ENCODE data around the gene CS. TPM values are rescaled to one million over a fixed set of nuclear protein-coding genes. Genes with fewer than 3 reads are reported as not detected.

CS gene
- polyA plus RNA-seq, 1 donor from 2014 or later, result 65.7 TPM

DNA sequence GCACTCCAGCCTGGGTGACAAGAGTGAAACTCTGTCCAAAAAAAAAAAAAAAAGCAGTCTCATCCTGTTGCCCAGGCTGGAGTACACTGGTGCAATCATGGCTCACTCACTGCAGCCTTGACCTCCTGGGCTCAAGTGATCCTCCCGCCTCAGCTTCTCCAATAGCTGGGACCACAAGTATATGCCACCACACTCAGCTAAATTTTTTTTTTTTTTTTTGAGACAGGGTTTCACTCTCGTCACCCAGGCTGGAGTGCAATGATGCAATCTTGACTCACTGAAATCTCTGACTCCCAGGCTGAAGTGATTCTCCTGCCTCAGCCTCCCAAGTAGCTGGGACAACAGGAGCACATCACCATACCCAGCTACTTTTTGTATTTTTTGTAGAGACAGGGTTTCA lies 20.9 kb upstream of the CS start:
- Histone ChIP-seq H3K9me3 (ENCODE audit: low read length) (no peaks in the 10 kb centered on the region), H2AFZ (ENCODE audit: low read depth, low read length) (no peak overlapping the region), H3K27ac (ENCODE audit: low read length) (no peak overlapping the region), H3K27me3 (ENCODE audit: insufficient read depth, low read depth, low read length) (no peaks in the 10 kb centered on the region), H3K9ac (ENCODE audit: low read length) (no peak overlapping the region), H3K9me2 (ENCODE audit: insufficient read depth, low read length) (no peaks in the 10 kb centered on the region), H4K20me1 (ENCODE audit: insufficient read depth) (no peaks in the 10 kb centered on the region), H3F3A (ENCODE audit: insufficient read depth, low read length, poor library complexity, severe bottlenecking) (no peaks in the 10 kb centered on the region), H3K4me3 (ENCODE audit: low read length) (no peak overlapping the region), H3K4me2 (ENCODE audit: low read length) (no peak overlapping the region), H3K79me2 (replicated peaks; ENCODE audit: insufficient read depth, low read length) (no peaks in the 10 kb centered on the region), H3K36me3 (ENCODE audit: insufficient read depth, low read length) (no peaks in the 10 kb centered on the region)
- TF ChIP-seq TAF1 (IDR thresholded peaks at IDR 0.05; ENCODE audit: low read depth), result no peak
- TF ChIP-seq RAD21 (conservative IDR thresholded peaks at IDR 0.05), result no peak
- TF ChIP-seq POLR2AphosphoS5 (IDR thresholded peaks at IDR 0.05), result no peak
- no peak for TF ChIP-seq EP300 (conservative IDR thresholded peaks at IDR 0.05; ENCODE audit: poor library complexity, severe bottlenecking)
- no peak for TF ChIP-seq REST (IDR thresholded peaks at IDR 0.05; ENCODE audit: borderline replicate concordance)
- TF ChIP-seq SMC3 (conservative IDR thresholded peaks at IDR 0.05; ENCODE audit: poor library complexity), result no peak

DNA sequence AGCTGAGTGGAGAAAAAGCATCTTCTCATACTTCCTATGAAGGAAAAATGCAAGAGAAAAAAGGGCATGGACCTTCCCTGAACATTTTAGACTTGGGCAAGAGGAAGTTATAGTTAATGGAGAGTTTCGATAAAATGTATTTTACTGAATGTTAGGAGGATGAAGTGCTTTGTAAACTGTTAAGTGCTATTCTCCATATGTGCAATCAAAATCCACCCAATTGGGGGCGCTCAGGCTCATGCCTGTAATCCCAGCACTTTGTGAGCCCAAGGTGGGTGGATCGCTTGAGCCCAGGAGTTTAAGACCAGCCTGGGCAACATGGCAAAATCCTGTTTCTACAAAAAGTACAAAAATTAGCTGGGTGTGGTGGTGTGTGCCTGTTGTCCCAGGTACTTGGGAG lies 17.5 kb upstream of the CS start:
- H3K36me3 ChIP-seq (ENCODE audit: insufficient read depth, low read length), result no peaks in the 10 kb centered on the region
- no peaks in the 10 kb centered on the region for H3F3A ChIP-seq (ENCODE audit: insufficient read depth, low read length, poor library complexity, severe bottlenecking)
- TF ChIP-seq POLR2AphosphoS5 (IDR thresholded peaks at IDR 0.05), result no peak
- no peak for TF ChIP-seq EP300 (conservative IDR thresholded peaks at IDR 0.05; ENCODE audit: poor library complexity, severe bottlenecking)
- H3K9me3 ChIP-seq (ENCODE audit: low read length), result no peaks in the 10 kb centered on the region
- H3K79me2 ChIP-seq (replicated peaks; ENCODE audit: insufficient read depth, low read length), result peaks cover 10% of the 10 kb centered on the region
- no peak overlapping the region for H2AFZ ChIP-seq (ENCODE audit: low read depth, low read length)
- H3K9ac ChIP-seq (ENCODE audit: low read length), result no peak overlapping the region
- no peak overlapping the region for H3K4me2 ChIP-seq (ENCODE audit: low read length)
- H3K27ac ChIP-seq (ENCODE audit: low read length), result no peak overlapping the region
- H3K27me3 ChIP-seq (ENCODE audit: insufficient read depth, low read depth, low read length), result no peaks in the 10 kb centered on the region
- no peaks in the 10 kb centered on the region for H3K9me2 ChIP-seq (ENCODE audit: insufficient read depth, low read length)
- no peaks in the 10 kb centered on the region for H4K20me1 ChIP-seq (ENCODE audit: insufficient read depth)
- H3K4me3 ChIP-seq (ENCODE audit: low read length), result no peak overlapping the region

GRCh38 chr12:56315622-56316473 lies 15.7 kb upstream of the CS start, which contains the start of gene CNPY2:
TSS of gene CNPY2 (minus strand) at chr12:56315988. CDS start at chr12:56315217, 771 bp downstream.
- Histone ChIP-seq H2AFZ (ENCODE audit: low read depth, low read length) (peak within 1 kb of the TSS; percentile 22), H4K20me1 (ENCODE audit: insufficient read depth) (no peaks in the 10 kb centered on the region)
- TF ChIP-seq EZH2 (IDR thresholded peaks at IDR 0.05; ENCODE audit: borderline replicate concordance, insufficient read depth, low read length, poor library complexity, severe bottlenecking) (no peak), MXI1 (conservative IDR thresholded peaks at IDR 0.05; ENCODE audit: poor library complexity, severe bottlenecking) (peak; percentile 86), POLR2AphosphoS5 (IDR thresholded peaks at IDR 0.05) (peak; percentile 78), REST (IDR thresholded peaks at IDR 0.05; ENCODE audit: borderline replicate concordance) (no peak), RAD21 (conservative IDR thresholded peaks at IDR 0.05) (no peak), SMC3 (conservative IDR thresholded peaks at IDR 0.05; ENCODE audit: poor library complexity) (peak; percentile 37), TAF1 (IDR thresholded peaks at IDR 0.05; ENCODE audit: low read depth) (no peak), EP300 (conservative IDR thresholded peaks at IDR 0.05; ENCODE audit: poor library complexity, severe bottlenecking) (no peak)
- TF ChIP-seq, protein P1, sequence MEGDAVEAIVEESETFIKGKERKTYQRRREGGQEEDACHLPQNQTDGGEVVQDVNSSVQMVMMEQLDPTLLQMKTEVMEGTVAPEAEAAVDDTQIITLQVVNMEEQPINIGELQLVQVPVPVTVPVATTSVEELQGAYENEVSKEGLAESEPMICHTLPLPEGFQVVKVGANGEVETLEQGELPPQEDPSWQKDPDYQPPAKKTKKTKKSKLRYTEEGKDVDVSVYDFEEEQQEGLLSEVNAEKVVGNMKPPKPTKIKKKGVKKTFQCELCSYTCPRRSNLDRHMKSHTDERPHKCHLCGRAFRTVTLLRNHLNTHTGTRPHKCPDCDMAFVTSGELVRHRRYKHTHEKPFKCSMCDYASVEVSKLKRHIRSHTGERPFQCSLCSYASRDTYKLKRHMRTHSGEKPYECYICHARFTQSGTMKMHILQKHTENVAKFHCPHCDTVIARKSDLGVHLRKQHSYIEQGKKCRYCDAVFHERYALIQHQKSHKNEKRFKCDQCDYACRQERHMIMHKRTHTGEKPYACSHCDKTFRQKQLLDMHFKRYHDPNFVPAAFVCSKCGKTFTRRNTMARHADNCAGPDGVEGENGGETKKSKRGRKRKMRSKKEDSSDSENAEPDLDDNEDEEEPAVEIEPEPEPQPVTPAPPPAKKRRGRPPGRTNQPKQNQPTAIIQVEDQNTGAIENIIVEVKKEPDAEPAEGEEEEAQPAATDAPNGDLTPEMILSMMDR (IDR thresholded peaks at IDR 0.05; ENCODE audit: poor library complexity, severe bottlenecking), result peak; percentile 27

More at GRCh38 chr12:56315622-56316473, 15.7 kb upstream of the CS start, which contains the start of gene CNPY2:
- Histone ChIP-seq H3K27me3 (ENCODE audit: insufficient read depth, low read depth, low read length) (no peaks in the 10 kb centered on the region), H3K27ac (ENCODE audit: low read length) (peak within 1 kb of the TSS; percentile 84), H3K9me2 (ENCODE audit: insufficient read depth, low read length) (no peaks in the 10 kb centered on the region), H3K9ac (ENCODE audit: low read length) (peak within 1 kb of the TSS; percentile 89), H3K4me3 (ENCODE audit: low read length) (peak within 1 kb of the TSS; percentile 91), H3K9me3 (ENCODE audit: low read length) (no peaks in the 10 kb centered on the region), H3K36me3 (ENCODE audit: insufficient read depth, low read length) (peaks cover 3% of the 10 kb centered on the region), H3K79me2 (replicated peaks; ENCODE audit: insufficient read depth, low read length) (peaks cover 10% of the 10 kb centered on the region), H3F3A (ENCODE audit: insufficient read depth, low read length, poor library complexity, severe bottlenecking) (no peaks in the 10 kb centered on the region), H3K4me2 (ENCODE audit: low read length) (peak within 1 kb of the TSS; percentile 68)
